Activated naive CD8-positive, alpha-beta T cell treated with anti-CD3 and anti-CD28 coated beads for 36 hours (primary cell): ENCODE results near the gene NEK9. TPM values are rescaled to one million over a fixed set of nuclear protein-coding genes. Genes with fewer than 3 reads are reported as not detected.

Experiments
- DNase-seq: peaks from one replicate; pipeline ENCODE4 v3.0.0; 2021
- H3K27ac Mint-ChIP-seq: one replicate; pipeline ENCODE4 v1.8.0; 2022; ENCODE audit warnings: mild to moderate bottlenecking, moderate library complexity, mixed read lengths
- H3K27me3 Mint-ChIP-seq: one replicate; pipeline ENCODE4 v1.8.0; 2022; ENCODE audit warnings: mild to moderate bottlenecking, mixed read lengths
- H3K36me3 Mint-ChIP-seq: one replicate; pipeline ENCODE4 v1.8.0; 2021; ENCODE audit warnings: mild to moderate bottlenecking, mixed read lengths
- H3K4me1 Mint-ChIP-seq: one replicate; pipeline ENCODE4 v1.8.0; 2021; ENCODE audit warnings: mixed read lengths
- H3K4me3 Mint-ChIP-seq: one replicate; pipeline ENCODE4 v1.8.0; 2022; ENCODE audit warnings: mild to moderate bottlenecking, moderate library complexity, mixed read lengths
- H3K9me3 Mint-ChIP-seq: one replicate; pipeline ENCODE4 v1.8.0; 2022; ENCODE audit warnings: mixed read lengths
- total RNA-seq, 2 experiments: library from RNA; stranded (reverse); gene quantifications; one replicate each; pipeline ENCODE4 v1.2.3, GENCODE V29; 2021

Gene NEK9
- 10 to 100 TPM; 50.1 to 50.9 TPM for total RNA-seq

DNA sequence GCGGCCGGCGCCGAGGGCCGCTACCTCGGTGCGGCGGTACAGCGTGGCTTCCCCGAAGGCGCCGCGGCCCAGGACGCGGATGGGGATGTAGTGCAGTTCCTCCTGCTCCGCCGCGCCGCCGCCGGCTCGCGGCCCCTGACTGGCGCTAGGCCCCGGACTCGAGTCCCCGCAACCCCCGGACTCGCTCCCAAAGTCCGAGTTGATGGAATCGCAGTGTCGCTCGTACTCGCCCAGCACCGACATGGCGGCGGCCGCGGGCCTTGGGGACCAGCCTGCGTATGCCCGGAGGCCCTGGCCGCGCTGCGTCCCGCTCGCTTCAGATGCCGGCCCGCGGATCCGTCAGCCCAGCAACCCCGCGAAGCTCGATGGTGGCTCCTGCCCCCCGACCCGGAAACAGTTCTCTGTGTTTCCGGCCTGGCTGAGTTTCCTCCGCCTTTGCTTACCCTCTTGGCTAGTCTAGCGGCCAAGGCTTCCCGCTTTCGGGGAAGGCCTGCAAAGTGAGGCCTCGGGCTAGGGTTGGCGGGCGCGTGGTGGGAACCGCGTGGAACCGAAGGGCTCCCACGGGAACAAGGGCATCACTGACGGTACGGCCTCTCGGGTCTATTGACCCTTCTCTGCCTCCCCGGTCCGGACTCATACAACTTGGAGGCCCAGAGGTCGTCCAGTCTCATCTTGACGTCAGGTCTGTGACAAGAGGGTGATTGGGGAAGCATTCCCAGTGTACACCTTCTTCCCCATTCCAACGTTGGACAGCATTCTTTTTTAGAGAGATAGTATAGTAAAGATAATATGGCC is at the start of gene NEK9:
Gene NEK9 (minus strand): TSS at position 370 of the 795 bp plus-strand sequence. CDS start 127 bp downstream, at position 243.
- Mint-ChIP-seq H3K9me3 (no peaks in the 10 kb centered on the region), H3K27ac (peak within 1 kb of the TSS; percentile 98), H3K4me1 (peaks cover 40% of the 10 kb centered on the region)

DNA sequence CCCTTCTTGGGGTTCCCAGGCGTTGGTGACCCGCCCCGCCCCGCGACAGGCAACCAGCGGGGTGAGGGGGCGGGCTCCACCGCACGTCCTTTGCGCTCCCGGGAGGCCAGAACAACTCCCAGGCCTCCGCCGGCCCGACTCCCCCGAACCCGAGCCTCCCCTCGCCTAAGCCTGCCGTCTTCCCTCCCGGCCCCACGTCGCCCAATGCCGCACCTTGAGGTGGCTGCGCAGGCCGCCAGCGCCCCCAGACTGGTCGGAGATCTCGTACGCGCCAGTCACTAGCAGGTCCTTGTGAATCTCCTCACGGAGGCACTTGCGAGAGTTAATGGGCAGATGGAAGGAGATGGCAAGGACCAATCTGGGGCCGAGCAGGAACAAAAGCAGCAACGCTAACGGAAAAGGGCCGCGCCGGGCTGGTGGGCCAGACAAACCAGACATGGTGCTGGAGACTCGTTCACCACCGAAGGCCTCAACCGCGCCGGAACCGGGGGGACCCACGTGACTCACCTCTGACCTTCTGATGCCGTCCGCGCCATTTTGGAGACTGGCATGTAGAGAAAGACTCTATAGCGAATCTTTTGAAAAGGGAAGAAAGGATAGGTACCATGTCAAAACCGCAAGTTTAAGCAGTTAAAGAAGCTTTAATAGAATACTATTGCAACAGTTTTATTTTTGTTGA is 49.4 kb upstream of the NEK9 start, which contains the start of gene TMED10:
Gene TMED10 (minus strand): TSS at position 471 of the 679 bp plus-strand sequence. CDS start 33 bp downstream, at position 438.
- Mint-ChIP-seq H3K4me3 (peak within 1 kb of the TSS; percentile 92), H3K36me3 (peaks cover 2% of the 10 kb centered on the region), H3K27me3 (no peaks in the 10 kb centered on the region), H3K27ac (peak within 1 kb of the TSS; percentile 98), H3K9me3 (no peaks in the 10 kb centered on the region), H3K4me1 (peaks cover 36% of the 10 kb centered on the region)
- peak; percentile 89 for DNase-seq

More for the DNA sequence above, at the start of gene NEK9:
- peaks cover 25% of the 10 kb centered on the region for H3K36me3 Mint-ChIP-seq
- H3K27me3 Mint-ChIP-seq = no peaks in the 10 kb centered on the region
- peak within 1 kb of the TSS; percentile 95 for H3K4me3 Mint-ChIP-seq
- peak; percentile 90 for DNase-seq

DNA sequence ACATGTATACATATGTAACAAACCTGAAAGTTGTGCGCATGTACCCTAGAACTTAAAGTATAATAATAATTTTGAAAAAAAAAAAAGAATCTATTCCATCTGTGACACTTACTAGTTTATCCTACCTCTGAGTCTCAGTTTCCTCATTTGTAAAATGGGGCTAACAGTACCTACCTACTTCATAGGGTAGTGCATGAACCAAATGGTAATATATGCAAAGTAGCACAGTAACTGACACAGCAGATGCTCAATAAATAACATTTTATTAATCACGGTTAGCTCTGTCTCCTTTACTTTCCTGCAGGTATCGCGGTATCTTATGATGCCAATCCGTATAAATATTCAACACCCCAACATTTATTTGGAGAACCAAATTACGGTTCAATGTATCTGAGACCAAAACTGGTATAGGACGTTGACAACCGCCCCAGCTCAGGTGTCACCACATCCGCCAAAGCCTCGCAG is 48.9 kb upstream of the NEK9 start:
- H3K9me3 Mint-ChIP-seq = no peaks in the 10 kb centered on the region
- peak overlapping the region; percentile 92 for H3K4me3 Mint-ChIP-seq
- no peak for DNase-seq
- no peaks in the 10 kb centered on the region for H3K27me3 Mint-ChIP-seq
- peaks cover 2% of the 10 kb centered on the region for H3K36me3 Mint-ChIP-seq
- peaks cover 41% of the 10 kb centered on the region for H3K4me1 Mint-ChIP-seq
- peak overlapping the region; percentile 98 for H3K27ac Mint-ChIP-seq

DNA sequence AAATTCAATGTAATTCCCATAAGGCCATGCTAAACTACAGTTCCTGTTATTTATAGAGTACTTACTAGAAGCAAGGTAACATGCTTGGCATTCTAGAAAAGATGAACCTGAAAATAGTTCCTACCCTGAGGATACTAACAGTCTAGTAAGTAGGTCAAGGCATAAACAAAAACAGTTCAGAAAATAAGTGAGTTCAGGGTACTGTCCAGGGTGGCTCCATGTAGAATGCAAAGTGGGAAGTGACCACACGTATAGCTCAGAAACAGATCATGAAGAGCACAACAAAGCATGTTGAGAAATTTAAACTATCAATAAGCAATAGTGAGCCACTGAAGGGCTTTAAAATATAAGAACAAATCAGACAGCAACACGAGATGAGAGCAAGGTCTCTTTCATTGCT is 47.2 kb upstream of the NEK9 start:
- Mint-ChIP-seq H3K36me3 (peaks cover 7% of the 10 kb centered on the region), H3K27me3 (no peaks in the 10 kb centered on the region), H3K4me1 (peaks cover 48% of the 10 kb centered on the region), H3K9me3 (no peaks in the 10 kb centered on the region), H3K27ac (peak overlapping the region; percentile 30), H3K4me3 (peak overlapping the region; percentile 61)
- no peak for DNase-seq

DNA sequence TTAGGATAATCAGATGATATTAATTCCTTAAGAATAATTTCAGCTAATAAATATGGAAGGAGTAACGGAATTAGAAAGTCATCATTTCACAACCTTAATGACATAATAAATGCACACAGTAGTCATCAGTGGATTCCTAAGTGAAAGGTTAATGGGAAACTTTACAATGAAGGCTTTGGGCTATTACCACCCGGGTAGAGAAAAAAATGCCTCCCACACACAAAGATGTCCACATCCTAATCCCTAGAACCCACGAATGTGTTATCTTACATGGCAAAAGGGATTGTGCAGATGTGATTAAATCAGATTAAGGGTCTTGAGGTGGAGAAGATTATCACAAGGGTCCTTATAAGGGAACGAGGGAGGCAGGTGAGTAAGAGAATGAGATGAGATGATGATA is 43.9 kb upstream of the NEK9 start:
- Mint-ChIP-seq H3K4me1 (peaks cover 69% of the 10 kb centered on the region), H3K36me3 (peaks cover 12% of the 10 kb centered on the region)

DNA sequence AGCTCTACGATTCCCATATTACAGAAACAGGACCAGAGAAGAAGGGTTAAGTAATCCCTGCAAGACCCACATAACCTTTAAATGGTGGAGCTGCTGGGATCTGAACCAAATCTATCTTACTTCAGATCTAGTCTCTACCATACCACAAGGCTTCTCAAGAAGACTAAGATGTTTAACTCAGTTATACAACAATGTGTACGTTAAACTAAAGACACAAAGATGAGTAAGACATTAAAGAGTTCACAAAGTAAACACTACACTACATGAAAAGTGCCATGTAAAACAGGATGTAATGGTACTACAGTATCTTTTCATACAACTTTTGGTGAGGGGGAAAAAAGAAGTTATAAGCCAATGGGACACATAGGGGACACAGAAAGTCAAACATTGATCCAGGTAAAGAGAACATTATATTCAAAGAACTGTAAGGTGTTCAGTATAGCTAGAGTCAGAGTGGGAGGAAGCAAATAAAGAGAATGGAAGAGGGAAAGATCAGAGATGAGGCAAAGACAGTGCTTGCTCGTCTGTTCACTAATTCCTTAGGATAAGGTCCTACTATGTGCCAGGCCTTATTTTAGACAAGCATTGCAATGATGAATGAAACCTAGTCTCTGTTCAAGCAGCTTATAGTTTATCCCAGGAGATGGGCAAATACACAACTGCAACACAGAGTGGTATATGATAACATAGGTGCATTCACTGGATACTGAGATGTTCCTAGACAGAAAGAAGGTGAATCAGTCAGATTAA is 41.9 kb upstream of the NEK9 start:
- Mint-ChIP-seq H3K36me3 (peaks cover 10% of the 10 kb centered on the region), H3K4me1 (peaks cover 63% of the 10 kb centered on the region), H3K9me3 (no peaks in the 10 kb centered on the region), H3K27ac (no peak overlapping the region), H3K4me3 (no peak overlapping the region), H3K27me3 (no peaks in the 10 kb centered on the region)
- DNase-seq = no peak

More for the DNA sequence above, 43.9 kb upstream of the NEK9 start:
- Mint-ChIP-seq H3K4me3 (no peak overlapping the region), H3K27ac (no peak overlapping the region), H3K27me3 (no peaks in the 10 kb centered on the region), H3K9me3 (no peaks in the 10 kb centered on the region)
- DNase-seq = no peak

DNA sequence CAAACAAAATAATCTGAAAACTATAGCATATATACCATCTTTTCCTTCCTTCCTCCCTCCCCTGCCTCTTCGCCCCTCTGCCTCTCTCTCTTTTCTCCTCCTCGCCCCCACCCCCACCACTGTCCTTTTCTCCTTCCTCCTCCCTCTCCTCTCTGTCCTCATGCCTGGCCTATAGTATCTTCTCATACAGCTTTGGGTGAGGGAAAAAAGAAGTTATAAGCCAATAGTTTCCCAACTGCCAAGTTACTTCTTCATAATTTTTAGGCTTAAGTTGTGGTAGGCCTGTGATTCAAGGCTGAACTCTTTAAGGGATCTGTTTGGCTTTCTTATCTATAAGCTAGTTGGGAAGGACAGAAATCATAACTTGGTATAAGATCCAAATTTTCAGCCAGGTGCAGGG is 40.5 kb upstream of the NEK9 start:
- H3K36me3 Mint-ChIP-seq = peaks cover 12% of the 10 kb centered on the region
- H3K4me1 Mint-ChIP-seq = peaks cover 57% of the 10 kb centered on the region
- no peak overlapping the region for H3K4me3 Mint-ChIP-seq
- H3K27me3 Mint-ChIP-seq = no peaks in the 10 kb centered on the region
- H3K27ac Mint-ChIP-seq = no peak overlapping the region
- no peaks in the 10 kb centered on the region for H3K9me3 Mint-ChIP-seq
- no peak for DNase-seq

DNA sequence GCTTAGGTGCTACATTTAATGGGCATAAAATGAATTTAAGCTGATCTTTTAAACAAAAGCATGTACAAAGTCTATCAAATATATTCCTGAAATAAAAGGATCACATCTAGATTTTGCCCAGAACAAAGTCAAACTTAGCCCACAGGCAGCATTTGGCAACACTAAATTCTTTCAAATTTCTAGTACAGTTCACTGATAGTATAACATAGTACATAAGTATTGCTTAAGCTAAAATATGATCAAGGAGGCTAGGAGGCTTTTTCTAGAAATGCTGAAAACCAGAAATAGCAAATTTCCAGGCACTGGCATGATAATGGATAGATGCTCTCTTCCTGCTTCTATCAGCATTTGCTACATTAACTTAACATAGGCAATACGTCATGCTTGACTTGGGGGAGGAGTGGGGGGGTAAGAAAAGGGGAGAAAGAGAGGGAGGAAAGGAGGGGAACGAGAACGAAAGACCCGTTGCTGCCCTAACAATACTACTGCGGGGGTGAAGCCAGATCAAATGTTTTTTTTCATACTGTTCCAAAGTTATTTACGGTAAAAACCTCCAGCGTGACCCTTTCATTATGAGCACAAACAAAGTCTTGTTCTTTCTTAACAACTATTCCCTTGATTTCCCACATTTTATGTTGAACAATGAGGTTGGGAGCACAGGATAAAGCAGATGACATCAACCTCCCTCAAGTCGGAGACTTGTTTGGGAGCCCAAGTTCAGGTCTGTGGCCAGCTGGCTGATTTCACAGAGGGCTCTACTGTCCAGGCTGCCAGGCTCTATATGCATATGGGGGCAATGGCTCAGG is 38.9 kb upstream of the NEK9 start:
- Mint-ChIP-seq H3K9me3 (no peaks in the 10 kb centered on the region), H3K36me3 (peaks cover 12% of the 10 kb centered on the region), H3K27me3 (no peaks in the 10 kb centered on the region), H3K4me3 (no peak overlapping the region), H3K27ac (no peak overlapping the region), H3K4me1 (peaks cover 53% of the 10 kb centered on the region)
- DNase-seq = no peak

DNA sequence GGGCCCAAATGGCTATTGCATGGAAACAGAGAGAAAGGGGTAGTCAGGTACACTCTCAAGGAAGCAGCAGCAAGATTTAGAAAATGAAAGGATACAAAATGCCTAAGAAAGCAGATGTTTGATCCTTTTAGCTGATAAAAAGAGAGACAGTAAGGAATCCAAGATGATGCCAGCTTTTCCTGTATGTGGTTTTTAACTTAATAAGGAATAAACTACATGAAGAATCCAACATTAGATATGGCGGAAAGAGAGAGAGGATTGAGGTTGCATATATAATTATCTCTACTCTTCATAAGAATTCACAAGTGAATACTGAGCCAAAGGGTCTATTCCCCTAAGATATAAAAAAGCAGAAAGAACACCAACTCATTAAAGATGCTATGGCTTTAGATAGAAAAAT is 38.0 kb upstream of the NEK9 start:
- no peaks in the 10 kb centered on the region for H3K9me3 Mint-ChIP-seq
- no peak overlapping the region for H3K4me3 Mint-ChIP-seq
- H3K36me3 Mint-ChIP-seq = peaks cover 12% of the 10 kb centered on the region
- DNase-seq = no peak
- H3K27me3 Mint-ChIP-seq = no peaks in the 10 kb centered on the region
- peaks cover 60% of the 10 kb centered on the region for H3K4me1 Mint-ChIP-seq
- H3K27ac Mint-ChIP-seq = no peak overlapping the region

DNA sequence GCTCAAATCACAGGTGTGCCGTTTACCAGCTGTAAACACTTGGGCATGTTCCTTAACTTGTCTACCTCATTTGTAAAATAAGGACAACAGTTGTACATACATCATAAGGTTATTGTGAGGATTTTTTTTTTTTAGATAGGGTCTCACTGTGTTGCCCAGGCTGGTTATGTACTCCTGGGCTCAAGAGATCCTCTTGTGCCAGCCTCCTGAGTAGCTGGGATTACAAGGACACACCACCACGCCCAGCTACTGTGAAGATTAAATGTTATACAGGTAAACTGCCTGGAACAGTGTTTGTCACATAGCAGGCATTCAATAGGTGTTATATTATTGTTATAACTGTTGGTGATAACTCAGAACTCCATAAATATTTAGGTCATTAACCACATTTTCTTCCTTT is 36.8 kb upstream of the NEK9 start:
- Mint-ChIP-seq H3K27ac (no peak overlapping the region), H3K4me3 (no peak overlapping the region), H3K4me1 (peaks cover 60% of the 10 kb centered on the region), H3K27me3 (no peaks in the 10 kb centered on the region), H3K9me3 (no peaks in the 10 kb centered on the region), H3K36me3 (peaks cover 11% of the 10 kb centered on the region)
- no peak for DNase-seq

DNA sequence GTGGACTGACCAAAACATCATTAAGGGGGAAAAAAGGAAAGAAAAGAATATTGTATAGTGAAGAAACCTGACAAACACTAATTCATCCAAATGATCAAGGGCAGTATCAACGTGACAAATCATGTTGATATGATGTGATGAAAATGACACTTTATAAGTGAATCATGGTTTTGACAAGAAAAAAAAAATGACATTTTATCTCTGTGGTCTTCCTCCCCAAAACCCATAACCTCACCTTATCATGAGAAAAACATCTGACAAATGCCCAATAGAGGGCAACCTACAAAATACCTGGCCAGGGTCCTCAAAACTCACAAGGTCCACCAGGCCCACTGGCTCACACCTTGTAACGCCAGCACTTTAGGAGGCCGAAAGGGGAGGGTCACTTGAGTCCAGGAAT is 35.8 kb upstream of the NEK9 start:
- DNase-seq = no peak
- H3K9me3 Mint-ChIP-seq = no peaks in the 10 kb centered on the region
- H3K36me3 Mint-ChIP-seq = peaks cover 9% of the 10 kb centered on the region
- peaks cover 50% of the 10 kb centered on the region for H3K4me1 Mint-ChIP-seq
- H3K4me3 Mint-ChIP-seq = no peak overlapping the region
- H3K27ac Mint-ChIP-seq = no peak overlapping the region
- H3K27me3 Mint-ChIP-seq = no peaks in the 10 kb centered on the region

DNA sequence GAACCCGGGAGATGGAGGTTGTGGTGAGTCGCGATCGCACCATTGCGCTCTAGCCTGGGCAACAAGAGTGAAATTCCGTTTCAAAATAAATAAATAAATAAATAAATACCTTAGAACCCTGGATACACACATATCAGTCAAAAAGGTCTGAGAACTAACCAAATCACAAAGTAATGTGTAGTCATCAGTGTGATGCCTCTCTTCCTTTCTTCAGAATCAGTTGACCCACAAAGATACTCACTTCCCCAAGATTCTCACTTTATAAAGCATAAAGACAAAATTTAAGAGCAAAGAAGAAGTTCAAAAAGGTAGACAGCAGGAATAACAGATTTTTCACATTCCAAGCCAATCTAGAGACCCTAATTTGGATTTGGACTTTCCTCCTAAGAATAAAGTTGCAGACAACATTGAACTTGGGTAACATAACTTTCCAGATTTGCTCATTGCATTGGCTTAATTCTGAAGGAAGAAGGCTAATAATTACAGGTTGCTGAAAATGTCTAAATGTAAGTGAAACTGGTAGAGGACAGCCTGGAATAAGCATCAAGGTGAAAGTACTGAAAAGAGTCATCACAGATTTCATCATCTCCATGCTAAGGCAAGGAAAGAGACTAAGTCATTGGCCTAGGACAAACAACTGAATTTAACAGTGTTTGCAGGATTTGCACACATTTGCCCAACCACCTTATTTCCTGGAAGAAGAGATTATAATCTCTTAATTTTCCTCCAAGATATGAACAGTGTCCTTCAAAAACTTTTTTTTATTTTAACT is 32.2 kb upstream of the NEK9 start:
- Mint-ChIP-seq H3K9me3 (no peaks in the 10 kb centered on the region), H3K27me3 (no peaks in the 10 kb centered on the region), H3K4me1 (peaks cover 47% of the 10 kb centered on the region), H3K27ac (peak overlapping the region; percentile 74), H3K36me3 (peaks cover 11% of the 10 kb centered on the region), H3K4me3 (no peak overlapping the region)
- no peak for DNase-seq

DNA sequence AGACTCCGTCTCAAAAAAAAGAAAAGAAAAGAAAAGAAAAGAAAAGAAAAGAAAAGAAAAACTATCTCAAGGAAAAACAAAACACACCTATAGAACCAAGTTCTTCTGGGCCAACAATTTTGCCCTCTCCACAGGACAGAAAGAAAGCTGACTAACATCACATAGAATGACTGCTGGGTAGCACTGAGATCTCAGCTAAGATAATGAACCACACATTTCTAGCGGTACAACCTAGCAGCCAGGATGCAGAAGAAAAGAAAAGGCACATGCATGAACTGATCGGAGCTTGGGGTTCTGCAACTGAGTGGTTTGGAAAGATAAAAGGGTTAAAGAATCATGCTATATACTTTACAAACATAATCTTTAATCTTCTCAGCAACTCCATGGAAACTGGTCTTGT is 30.1 kb upstream of the NEK9 start:
- peaks cover 51% of the 10 kb centered on the region for H3K4me1 Mint-ChIP-seq

DNA sequence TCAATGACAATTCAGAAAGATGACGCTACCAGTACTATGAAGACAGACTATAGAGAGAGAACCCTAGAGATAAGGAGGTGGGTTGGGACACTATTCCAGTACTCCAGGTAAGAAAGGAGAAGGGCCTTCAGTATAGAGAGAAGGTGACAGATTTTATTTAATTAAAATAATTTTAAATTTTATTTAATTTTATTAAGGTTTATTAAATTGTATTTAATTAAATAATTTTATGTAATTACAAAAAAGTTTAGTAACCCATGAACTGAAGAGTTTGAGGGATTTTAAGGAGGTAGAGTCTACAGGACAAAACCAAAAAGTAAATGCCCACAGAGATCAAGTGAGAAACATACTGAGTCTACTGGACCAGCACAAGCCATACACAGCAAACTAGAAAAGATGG is 29.3 kb upstream of the NEK9 start:
- no peaks in the 10 kb centered on the region for H3K9me3 Mint-ChIP-seq
- H3K4me3 Mint-ChIP-seq = no peak overlapping the region
- no peak for DNase-seq
- peaks cover 17% of the 10 kb centered on the region for H3K36me3 Mint-ChIP-seq
- H3K27ac Mint-ChIP-seq = no peak overlapping the region
- peaks cover 47% of the 10 kb centered on the region for H3K4me1 Mint-ChIP-seq
- no peaks in the 10 kb centered on the region for H3K27me3 Mint-ChIP-seq

More for the DNA sequence above, 30.1 kb upstream of the NEK9 start:
- Mint-ChIP-seq H3K27ac (no peak overlapping the region), H3K36me3 (peaks cover 14% of the 10 kb centered on the region), H3K27me3 (no peaks in the 10 kb centered on the region), H3K4me3 (no peak overlapping the region), H3K9me3 (no peaks in the 10 kb centered on the region)
- DNase-seq = no peak
